ENCODE data around the gene GOPC. TPM values are rescaled to one million over a fixed set of nuclear protein-coding genes. Genes with fewer than 3 reads are reported as not detected.

GOPC gene
- total RNA-seq, 2 donors from 2014 or later: 16.8 to 17.4 TPM

- H3K9me3 ChIP-seq (ENCODE audit: control insufficient read depth, low read length, poor library complexity, severe bottlenecking): no peaks in the 10 kb centered on the region
- Mint-ChIP-seq H3K36me3 (ENCODE audit: low read depth) (no peaks in the 10 kb centered on the region), H3K4me3 (no peak overlapping the region), H3K4me1 (no peaks in the 10 kb centered on the region), H3K27me3 (peaks cover 50% of the 10 kb centered on the region), H3K27ac (no peak overlapping the region)
- ATAC-seq (no peak), DNase-seq (no peak)
Measured at GRCh38 chr6:117512987-117513573, 89.2 kb downstream of the GOPC start.

- no peaks in the 10 kb centered on the region for H3K36me3 Mint-ChIP-seq (ENCODE audit: low read depth)
- H3K27ac Mint-ChIP-seq: no peak overlapping the region
- H3K9me3 ChIP-seq (ENCODE audit: control insufficient read depth, low read length, poor library complexity, severe bottlenecking): no peaks in the 10 kb centered on the region
- H3K4me3 Mint-ChIP-seq: no peak overlapping the region
- H3K27me3 Mint-ChIP-seq: peaks cover 43% of the 10 kb centered on the region
- no peaks in the 10 kb centered on the region for H3K4me1 Mint-ChIP-seq
- DNase-seq (no peak), ATAC-seq (no peak)
Measured at GRCh38 chr6:117512056-117512828, 90.1 kb downstream of the GOPC start.

Other genes starting within 250 kb of the GOPC start
- gene ROS1, start 176.6 kb downstream of the GOPC start, total RNA-seq: not detected
- gene DCBLD1, start 119.8 kb downstream of the GOPC start, total RNA-seq: 1 to 10 TPM; 1.4 to 1.8 TPM
- gene NUS1, start 73.0 kb upstream of the GOPC start, total RNA-seq: 10 to 100 TPM; 21.9 to 26.0 TPM

Measured in T-helper 17 cell (primary cell).